Measurements from ENCODE around the gene ARHGAP6. TPM values are rescaled to one million over a fixed set of nuclear protein-coding genes. Genes with fewer than 3 reads are reported as not detected.
"Not testable (repeated sequence)": the region's sequence is repeated elsewhere in the genome, so short reads cannot be mapped to it uniquely, and the experiment has no call there.

ARHGAP6 gene
- total RNA-seq, 1 donor from 2014 or later = 4.9 TPM

DNA sequence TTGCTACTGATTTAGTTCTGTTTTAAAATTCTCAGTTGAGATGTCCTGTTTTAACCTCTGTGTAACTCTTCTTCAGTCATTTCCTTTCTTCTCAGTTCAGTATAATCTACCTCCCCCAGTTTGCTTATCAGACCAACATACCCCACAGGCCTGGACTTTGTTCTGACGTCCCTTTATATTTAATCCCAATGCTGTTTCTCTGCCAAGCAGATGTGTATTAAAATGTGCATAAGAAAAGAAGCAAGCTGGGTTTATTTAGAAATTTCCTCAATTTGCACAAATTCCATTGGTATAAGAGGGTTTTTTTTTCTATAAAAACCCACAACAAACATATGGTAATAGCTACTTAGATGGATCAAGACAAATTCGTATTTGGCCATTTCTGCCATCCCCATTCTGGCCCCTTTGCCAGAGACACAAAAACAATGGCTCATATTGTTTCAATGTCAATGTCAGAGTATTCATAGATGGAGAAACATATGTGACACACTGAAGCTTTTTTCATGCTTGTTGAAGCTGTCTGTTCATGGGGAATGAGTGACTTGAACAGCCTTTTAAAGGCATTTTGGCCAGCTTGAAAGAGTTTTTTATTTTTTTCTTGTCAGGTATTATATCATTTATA, 530.0 kb downstream of the ARHGAP6 start:
- DNase-seq (ENCODE audit: low read depth) = no peak
- TF ChIP-seq, protein P1, sequence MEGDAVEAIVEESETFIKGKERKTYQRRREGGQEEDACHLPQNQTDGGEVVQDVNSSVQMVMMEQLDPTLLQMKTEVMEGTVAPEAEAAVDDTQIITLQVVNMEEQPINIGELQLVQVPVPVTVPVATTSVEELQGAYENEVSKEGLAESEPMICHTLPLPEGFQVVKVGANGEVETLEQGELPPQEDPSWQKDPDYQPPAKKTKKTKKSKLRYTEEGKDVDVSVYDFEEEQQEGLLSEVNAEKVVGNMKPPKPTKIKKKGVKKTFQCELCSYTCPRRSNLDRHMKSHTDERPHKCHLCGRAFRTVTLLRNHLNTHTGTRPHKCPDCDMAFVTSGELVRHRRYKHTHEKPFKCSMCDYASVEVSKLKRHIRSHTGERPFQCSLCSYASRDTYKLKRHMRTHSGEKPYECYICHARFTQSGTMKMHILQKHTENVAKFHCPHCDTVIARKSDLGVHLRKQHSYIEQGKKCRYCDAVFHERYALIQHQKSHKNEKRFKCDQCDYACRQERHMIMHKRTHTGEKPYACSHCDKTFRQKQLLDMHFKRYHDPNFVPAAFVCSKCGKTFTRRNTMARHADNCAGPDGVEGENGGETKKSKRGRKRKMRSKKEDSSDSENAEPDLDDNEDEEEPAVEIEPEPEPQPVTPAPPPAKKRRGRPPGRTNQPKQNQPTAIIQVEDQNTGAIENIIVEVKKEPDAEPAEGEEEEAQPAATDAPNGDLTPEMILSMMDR (conservative IDR thresholded peaks at IDR 0.05; ENCODE audit: low read depth, low read length) = no peak
- no peak overlapping the region for H3K4me3 ChIP-seq (ENCODE audit: low read depth, low read length)

GRCh38 chrX:11131146-11131545, 534.6 kb downstream of the ARHGAP6 start:
- no peak for DNase-seq (ENCODE audit: low read depth)
- H3K4me3 ChIP-seq (ENCODE audit: low read depth, low read length) = no peak overlapping the region
- TF ChIP-seq, protein P1 (conservative IDR thresholded peaks at IDR 0.05; ENCODE audit: low read depth, low read length) = no peak

GRCh38 chrX:11130136-11130535, 535.6 kb downstream of the ARHGAP6 start:
- no peak overlapping the region for H3K4me3 ChIP-seq (ENCODE audit: low read depth, low read length)
- no peak for DNase-seq (ENCODE audit: low read depth)
- TF ChIP-seq, protein P1 (conservative IDR thresholded peaks at IDR 0.05; ENCODE audit: low read depth, low read length) = no peak

- TF ChIP-seq, protein P1 (conservative IDR thresholded peaks at IDR 0.05; ENCODE audit: low read depth, low read length) = no peak
- no peak for DNase-seq (ENCODE audit: low read depth)
- no peak overlapping the region for H3K4me3 ChIP-seq (ENCODE audit: low read depth, low read length)
Measured at GRCh38 chrX:11129534-11130105, 536.1 kb downstream of the ARHGAP6 start.

- no peak for DNase-seq (ENCODE audit: low read depth)
- no peak overlapping the region for H3K4me3 ChIP-seq (ENCODE audit: low read depth, low read length)
- TF ChIP-seq, protein P1 (conservative IDR thresholded peaks at IDR 0.05; ENCODE audit: low read depth, low read length) = no peak
Measured at GRCh38 chrX:11125060-11125459, 540.7 kb downstream of the ARHGAP6 start.

GRCh38 chrX:11124112-11124511, 541.6 kb downstream of the ARHGAP6 start:
- DNase-seq (ENCODE audit: low read depth) = no peak

GRCh38 chrX:11123087-11123486, 542.6 kb downstream of the ARHGAP6 start:
- H3K4me3 ChIP-seq (ENCODE audit: low read depth, low read length) = not testable (repeated sequence)

More at GRCh38 chrX:11124112-11124511, 541.6 kb downstream of the ARHGAP6 start:
- H3K4me3 ChIP-seq (ENCODE audit: low read depth, low read length) = no peak overlapping the region
- TF ChIP-seq, protein P1 (conservative IDR thresholded peaks at IDR 0.05; ENCODE audit: low read depth, low read length) = no peak

More at GRCh38 chrX:11123087-11123486, 542.6 kb downstream of the ARHGAP6 start:
- DNase-seq (ENCODE audit: low read depth) = not testable (repeated sequence)

All from epithelial cell of proximal tubule (primary cell).